ENCODE measurements around the gene TLCD1.

The TLCD1 gene

GRCh38 chr17:28700830-28701492 lies 25.1 kb downstream of the TLCD1 start:
- DNase-seq (ENCODE audit: low read depth), result no peak
- no peak for TF ChIP-seq CTCF (IDR thresholded peaks at IDR 0.05; ENCODE audit: insufficient read depth, low read depth, low read length, missing control alignments)
- H3K4me3 ChIP-seq (ENCODE audit: low read length), result no peak overlapping the region

- TF ChIP-seq CTCF (IDR thresholded peaks at IDR 0.05; ENCODE audit: insufficient read depth, low read depth, low read length, missing control alignments), result no peak
- H3K4me3 ChIP-seq (ENCODE audit: low read length), result no peak overlapping the region
- DNase-seq (ENCODE audit: low read depth), result no peak
Measured at GRCh38 chr17:28700278-28700677, 25.8 kb downstream of the TLCD1 start.

GRCh38 chr17:28698253-28698941 lies 27.6 kb downstream of the TLCD1 start:
- DNase-seq (ENCODE audit: low read depth), result no peak
- TF ChIP-seq CTCF (IDR thresholded peaks at IDR 0.05; ENCODE audit: insufficient read depth, low read depth, low read length, missing control alignments), result no peak
- no peak overlapping the region for H3K4me3 ChIP-seq (ENCODE audit: low read length)

GRCh38 chr17:28693869-28694268 lies 32.2 kb downstream of the TLCD1 start:
- H3K4me3 ChIP-seq (ENCODE audit: low read length), result no peak overlapping the region

GRCh38 chr17:28689011-28689410 lies 37.0 kb downstream of the TLCD1 start:
- no peak for TF ChIP-seq CTCF (IDR thresholded peaks at IDR 0.05; ENCODE audit: insufficient read depth, low read depth, low read length, missing control alignments)
- DNase-seq (ENCODE audit: low read depth), result no peak
- no peak overlapping the region for H3K4me3 ChIP-seq (ENCODE audit: low read length)

More at GRCh38 chr17:28693869-28694268, 32.2 kb downstream of the TLCD1 start:
- TF ChIP-seq CTCF (IDR thresholded peaks at IDR 0.05; ENCODE audit: insufficient read depth, low read depth, low read length, missing control alignments), result no peak
- no peak for DNase-seq (ENCODE audit: low read depth)

GRCh38 chr17:28688481-28688880 lies 37.6 kb downstream of the TLCD1 start:
- no peak overlapping the region for H3K4me3 ChIP-seq (ENCODE audit: low read length)
- DNase-seq (ENCODE audit: low read depth), result no peak
- TF ChIP-seq CTCF (IDR thresholded peaks at IDR 0.05; ENCODE audit: insufficient read depth, low read depth, low read length, missing control alignments), result no peak
